ENCODE measurements around the gene TTC23L.

TTC23L gene

GRCh38 chr5:34844999-34845398, 6.0 kb downstream of the TTC23L start:
- no peak for DNase-seq (ENCODE audit: low read depth)
- no peak overlapping the region for H3K4me3 ChIP-seq (ENCODE audit: low read depth, low read length)
- TF ChIP-seq CTCF (conservative IDR thresholded peaks at IDR 0.05; ENCODE audit: low read depth, low read length): no peak

- DNase-seq (ENCODE audit: low read depth): no peak
- TF ChIP-seq CTCF (conservative IDR thresholded peaks at IDR 0.05; ENCODE audit: low read depth, low read length): no peak
Measured at GRCh38 chr5:34847056-34847455, 8.1 kb downstream of the TTC23L start.

GRCh38 chr5:34847552-34847951, 8.6 kb downstream of the TTC23L start:
- no peak for DNase-seq (ENCODE audit: low read depth)
- TF ChIP-seq CTCF (conservative IDR thresholded peaks at IDR 0.05; ENCODE audit: low read depth, low read length): no peak

More at GRCh38 chr5:34847056-34847455, 8.1 kb downstream of the TTC23L start:
- H3K4me3 ChIP-seq (ENCODE audit: low read depth, low read length): no peak overlapping the region

GRCh38 chr5:34848230-34848629, 9.3 kb downstream of the TTC23L start:
- no peak for TF ChIP-seq CTCF (conservative IDR thresholded peaks at IDR 0.05; ENCODE audit: low read depth, low read length)
- DNase-seq (ENCODE audit: low read depth): no peak
- H3K4me3 ChIP-seq (ENCODE audit: low read depth, low read length): no peak overlapping the region

More at GRCh38 chr5:34847552-34847951, 8.6 kb downstream of the TTC23L start:
- H3K4me3 ChIP-seq (ENCODE audit: low read depth, low read length): no peak overlapping the region

- no peak for TF ChIP-seq CTCF (conservative IDR thresholded peaks at IDR 0.05; ENCODE audit: low read depth, low read length)
- no peak for DNase-seq (ENCODE audit: low read depth)
- no peak overlapping the region for H3K4me3 ChIP-seq (ENCODE audit: low read depth, low read length)
Measured at GRCh38 chr5:34849253-34849652, 10.3 kb downstream of the TTC23L start.

- no peak for DNase-seq (ENCODE audit: low read depth)
- H3K4me3 ChIP-seq (ENCODE audit: low read depth, low read length): no peak overlapping the region
- no peak for TF ChIP-seq CTCF (conservative IDR thresholded peaks at IDR 0.05; ENCODE audit: low read depth, low read length)
Measured at GRCh38 chr5:34854459-34855174, 15.7 kb downstream of the TTC23L start.

- TF ChIP-seq CTCF (conservative IDR thresholded peaks at IDR 0.05; ENCODE audit: low read depth, low read length): no peak
- no peak overlapping the region for H3K4me3 ChIP-seq (ENCODE audit: low read depth, low read length)
- DNase-seq (ENCODE audit: low read depth): peak; percentile 38
Measured at GRCh38 chr5:34857161-34857560, 18.2 kb downstream of the TTC23L start.

Measured in choroid plexus epithelial cell (primary cell).